GM12872 (cell line): Measurements from ENCODE around the gene GLT6D1.

Experiments used
- CTCF ChIP-seq: IDR thresholded peaks from 3 replicates; pipeline ENCODE4 v1.5.1; 2011; ENCODE audit warnings: low read depth, mild to moderate bottlenecking, low read length, moderate library complexity; ENCODE audit not compliant: insufficient read depth

GLT6D1 gene

GRCh38 chr9:135612981-135613910 lies 26.1 kb downstream of the GLT6D1 start:
- TF ChIP-seq CTCF, result no peak

- no peak for TF ChIP-seq CTCF
These were observed 26.9 kb downstream of the GLT6D1 start for GRCh38 chr9:135612437-135612836.

GRCh38 chr9:135611875-135612209 lies 27.5 kb downstream of the GLT6D1 start:
- no peak for TF ChIP-seq CTCF

GRCh38 chr9:135611142-135611874 lies 28.0 kb downstream of the GLT6D1 start:
- no peak for TF ChIP-seq CTCF

DNA sequence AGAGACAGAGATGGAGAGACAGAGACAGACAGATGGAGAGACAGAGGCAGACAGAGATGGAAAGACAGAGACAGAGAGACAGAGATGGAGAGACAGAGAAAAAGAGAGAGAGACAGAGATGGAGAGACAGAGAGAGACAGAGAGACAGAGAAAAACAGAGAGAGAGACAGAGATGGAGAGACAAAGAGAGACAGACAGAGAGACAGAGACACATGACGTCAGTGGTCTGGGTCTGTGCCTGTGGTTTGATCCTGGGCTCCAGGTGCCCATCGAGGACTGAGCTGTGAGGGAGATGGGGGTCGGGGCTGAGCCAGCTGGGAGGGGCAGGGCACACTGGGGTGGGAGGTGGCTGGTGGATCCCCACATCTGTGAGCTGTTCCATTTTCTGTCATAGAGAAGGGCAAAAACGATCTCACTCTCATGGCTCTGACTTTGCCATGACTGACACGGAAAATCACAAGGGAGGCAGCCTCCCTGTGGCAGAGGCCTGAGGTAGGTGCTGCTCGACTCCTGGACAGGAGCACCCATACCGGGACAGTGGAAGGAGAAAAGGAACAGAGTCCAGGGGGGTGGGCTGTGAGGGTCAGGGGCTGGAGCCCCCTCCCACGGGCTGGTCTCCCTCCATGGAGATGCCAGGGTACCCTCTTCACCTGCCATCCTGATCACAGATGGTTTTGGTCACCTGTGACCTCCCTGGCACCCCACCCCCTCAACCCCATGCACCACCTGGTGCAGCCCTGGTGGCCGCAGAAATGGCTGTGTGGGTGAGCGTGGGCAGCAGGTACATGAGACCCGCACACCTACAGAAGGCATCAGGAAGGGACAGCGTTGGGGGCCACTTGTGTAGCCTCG lies 28.8 kb downstream of the GLT6D1 start:
- TF ChIP-seq CTCF, result no peak

DNA sequence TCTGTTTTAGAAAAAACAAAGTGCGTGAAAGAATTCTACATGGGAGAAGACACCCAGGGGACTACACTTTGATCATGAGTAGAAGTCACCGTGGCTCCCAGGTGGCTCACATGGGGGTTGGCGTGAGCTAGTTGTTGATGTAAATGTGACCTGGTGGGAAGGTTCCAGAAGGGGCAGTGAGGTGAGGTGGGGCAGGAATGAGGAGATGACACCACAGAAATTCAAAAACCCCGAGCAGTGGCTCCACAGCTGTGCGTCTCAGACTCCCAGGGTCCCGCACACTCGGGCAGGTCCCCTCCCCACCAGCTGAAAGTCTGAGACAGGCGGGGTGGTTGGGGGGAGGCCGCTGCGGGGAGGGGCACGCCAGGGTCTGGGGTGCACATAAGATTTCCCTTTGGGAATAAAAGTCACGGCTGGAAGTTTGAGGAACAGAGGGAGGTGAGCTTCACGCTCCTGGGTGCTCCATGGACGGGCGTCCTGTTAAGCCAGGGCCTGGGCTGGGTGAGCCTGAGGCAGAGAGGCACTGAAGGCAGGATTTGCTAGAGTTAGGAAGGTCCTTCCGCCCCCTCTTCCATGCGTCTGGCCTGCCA lies 29.9 kb downstream of the GLT6D1 start:
- no peak for TF ChIP-seq CTCF

GRCh38 chr9:135608999-135609317 lies 30.4 kb downstream of the GLT6D1 start:
- TF ChIP-seq CTCF, result no peak
